ENCODE data around the gene REV3L.
A peak's percentile ranks its signal among the peaks of the same experiment; 100 is the strongest.

Gene REV3L

DNA sequence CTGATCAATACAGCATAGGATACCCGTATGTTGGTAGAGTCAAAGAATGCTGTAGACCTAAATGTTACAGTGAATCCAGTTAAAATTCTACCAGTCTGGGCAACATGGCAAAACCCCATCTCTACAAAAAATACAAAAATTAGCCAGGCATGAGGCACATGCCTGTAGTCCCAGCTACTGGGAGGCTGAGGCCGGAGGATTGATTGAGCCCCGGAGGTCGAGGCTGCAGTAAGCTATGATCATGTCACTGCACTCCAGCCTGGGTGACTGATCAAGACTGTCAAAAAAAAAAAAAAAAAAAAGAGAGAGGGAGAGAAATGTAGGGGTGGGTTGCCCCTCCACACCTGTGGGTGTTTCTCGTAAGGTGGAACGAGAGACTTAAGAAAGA, 228.2 kb downstream of the REV3L start:
- DNase-seq: no peak

DNA sequence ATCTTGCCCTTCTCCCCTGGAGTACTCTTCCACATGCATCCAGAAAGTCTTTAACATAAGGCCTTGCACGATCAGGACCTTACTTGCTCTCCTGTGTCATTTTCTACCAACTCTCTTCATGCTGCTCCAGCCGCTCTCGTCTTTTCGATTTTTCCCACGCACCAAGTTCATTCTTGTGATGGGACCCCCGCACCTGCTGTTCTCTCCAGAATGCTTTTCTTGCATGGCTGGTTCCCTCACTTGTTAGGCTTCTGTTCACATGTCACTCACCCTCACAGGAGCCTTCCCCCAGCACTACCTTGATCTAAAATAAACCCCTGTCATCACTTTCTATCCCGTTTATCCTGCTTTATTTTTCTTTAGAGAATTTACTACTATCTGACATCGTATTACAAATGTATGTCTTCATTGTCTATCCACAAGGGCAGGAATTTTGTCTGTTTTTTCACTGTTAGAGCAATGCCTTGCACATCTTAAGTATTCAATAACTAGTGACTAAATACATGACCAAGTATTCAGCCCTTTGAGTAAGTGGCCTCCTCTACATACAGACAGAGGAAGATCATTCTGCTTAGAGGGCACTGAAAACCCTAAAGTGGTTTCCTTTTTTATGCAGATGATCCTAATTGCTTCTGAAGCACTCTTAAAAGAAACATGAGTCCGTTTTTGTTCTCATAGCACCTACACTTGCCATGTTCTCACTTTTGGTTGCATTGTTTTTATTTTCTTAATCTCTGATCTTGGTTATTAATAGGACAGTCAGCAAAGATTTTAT, 228.8 kb downstream of the REV3L start:
- peak; percentile 29 to 33 for DNase-seq

DNA sequence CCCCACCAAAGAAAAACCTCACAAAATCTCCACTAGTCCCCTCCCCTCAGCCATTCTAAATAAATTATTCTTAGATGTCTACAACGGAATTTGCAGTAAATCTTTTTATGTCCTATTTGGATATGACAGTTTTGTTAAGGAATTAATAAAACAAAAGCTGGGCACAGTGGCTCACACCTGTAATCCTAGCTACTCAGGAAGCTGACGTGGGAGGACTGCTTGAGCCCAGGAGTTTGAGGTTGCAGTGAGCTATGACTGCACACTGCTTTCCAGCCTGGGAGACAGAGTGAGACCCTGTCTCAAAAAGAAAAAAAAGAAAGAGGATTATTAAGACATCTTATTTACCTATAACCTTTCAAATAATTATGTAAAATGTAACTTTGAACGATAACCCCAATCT, 230.3 kb downstream of the REV3L start:
- no peak for DNase-seq

DNA sequence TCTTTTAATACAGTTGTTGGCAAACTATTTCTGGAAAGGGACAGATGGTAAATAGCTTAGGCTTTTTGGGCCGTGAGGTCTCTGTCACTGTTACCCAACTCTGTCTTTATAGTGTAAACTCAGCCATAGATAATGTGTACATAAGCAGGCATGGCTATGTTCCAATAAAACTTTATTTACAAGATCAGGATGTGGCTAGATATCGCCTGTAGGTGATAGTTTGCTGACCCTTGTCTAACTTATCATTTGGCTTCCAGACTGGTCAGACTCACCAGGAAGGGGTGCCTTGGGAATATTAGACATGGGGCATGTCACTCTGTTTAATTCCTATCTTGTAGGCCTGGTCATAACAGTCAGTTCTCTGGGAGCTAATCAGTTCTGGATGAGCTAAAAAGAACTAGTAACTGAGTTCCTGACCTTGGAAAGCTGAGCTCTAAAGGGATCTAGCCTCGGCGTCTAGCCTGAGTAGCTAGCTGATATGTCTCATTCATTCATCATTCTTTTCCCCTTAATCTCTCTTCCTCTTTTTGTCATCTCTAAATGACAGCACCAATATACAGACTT, 232.1 kb downstream of the REV3L start:
- no peak for DNase-seq
